Naive thymus-derived CD4-positive, alpha-beta T cell (primary cell): ENCODE data around the gene ZNF576. TPM values are rescaled to one million over a fixed set of nuclear protein-coding genes. Genes with fewer than 3 reads are reported as not detected.
"Not testable (repeated sequence)": the region's sequence is repeated elsewhere in the genome, so short reads cannot be mapped to it uniquely, and the experiment has no call there.

Experiments
- ATAC-seq: fragments of 150-1000 bp; cut with Tn5 transposase; 2 replicates; pipeline ENCODE4 v1.10.0; 2021; ENCODE audit warnings: mild to moderate bottlenecking, moderate library complexity
- CTCF ChIA-PET: fragments of 350-600 bp; sonication (Branson Sonifier 250); formaldehyde crosslinking; loops from one replicate; lab custom pipeline; 2021; ENCODE audit warnings: antibody characterized with exemption; lab: Charles Lee
- POLR2A ChIA-PET: fragments of 350-600 bp; sonication (Branson Sonifier 250); formaldehyde crosslinking; loops from one replicate; lab custom pipeline; 2021; ENCODE audit warnings: antibody characterized with exemption, inconsistent platforms; lab: Charles Lee
- DNase-seq, 9 donors: peaks; one replicate each; pipeline versions ENCODE4 v3.0.0 to v3.0.0-alpha.2; 2020 to 2022; ENCODE audit warnings: mixed read lengths in 1 of 9
- H3K27ac ChIP-seq: one replicate; pipeline ENCODE4 v1.7.0; 2013; ENCODE audit warnings: mild to moderate bottlenecking, low read depth, low read length, moderate library complexity
- H3K27me3 ChIP-seq, 2 donors: one replicate each; pipeline ENCODE4 v1.7.0; 2013; ENCODE audit warnings: low read length in 2 of 2, mild to moderate bottlenecking in 2 of 2, moderate library complexity in 2 of 2; ENCODE audit not compliant: control insufficient read depth in 2 of 2, insufficient read depth in 2 of 2
- H3K36me3 ChIP-seq, 3 experiments: 1 replicate in 2 of 3; 2 replicates in 1 of 3; pipeline ENCODE4 v1.7.0; 2013; ENCODE audit warnings: low read length in 3 of 3, mild to moderate bottlenecking in 3 of 3, moderate library complexity in 1 of 3; ENCODE audit not compliant: insufficient read depth in 3 of 3, control insufficient read depth in 2 of 3
- H3K4me1 ChIP-seq, 2 donors: one replicate each; pipeline ENCODE4 v1.7.0; 2013; ENCODE audit warnings: low read length in 2 of 2, mild to moderate bottlenecking in 2 of 2, moderate library complexity in 1 of 2; ENCODE audit not compliant: control insufficient read depth in 2 of 2, insufficient read depth in 2 of 2
- H3K4me3 ChIP-seq: 2 replicates; pipeline ENCODE4 v1.7.0; 2013; ENCODE audit warnings: mild to moderate bottlenecking, low read length
- H3K9me3 ChIP-seq, 3 experiments: 1 replicate in 2 of 3; 2 replicates in 1 of 3; pipeline ENCODE4 v1.7.0; 2013; ENCODE audit warnings: low read length in 3 of 3; ENCODE audit not compliant: control insufficient read depth in 2 of 3
- H3K27ac Mint-ChIP-seq, 9 donors: one replicate each; pipeline ENCODE4 v1.8.0; 2020 to 2022; ENCODE audit warnings: mixed read lengths in 9 of 9, mild to moderate bottlenecking in 8 of 9, moderate library complexity in 5 of 9, inconsistent platforms in 2 of 9
- H3K27me3 Mint-ChIP-seq, 5 donors: one replicate each; pipeline ENCODE4 v1.8.0; 2021 to 2022; ENCODE audit warnings: mixed read lengths in 5 of 5, mild to moderate bottlenecking in 1 of 5
- H3K36me3 Mint-ChIP-seq, 5 donors: one replicate each; pipeline ENCODE4 v1.8.0; 2020 to 2022; ENCODE audit warnings: mixed read lengths in 5 of 5, mild to moderate bottlenecking in 3 of 5, inconsistent platforms in 1 of 5
- H3K4me1 Mint-ChIP-seq, 7 donors: one replicate each; pipeline ENCODE4 v1.8.0; 2020 to 2022; ENCODE audit warnings: mixed read lengths in 7 of 7, mild to moderate bottlenecking in 3 of 7, inconsistent platforms in 1 of 7
- H3K4me3 Mint-ChIP-seq, 10 donors: one replicate each; pipeline ENCODE4 v1.8.0; 2020 to 2022; ENCODE audit warnings: mild to moderate bottlenecking in 10 of 10, mixed read lengths in 10 of 10, moderate library complexity in 6 of 10, inconsistent platforms in 2 of 10
- H3K9me3 Mint-ChIP-seq, 11 donors: one replicate each; pipeline ENCODE4 v1.8.0; 2020 to 2022; ENCODE audit warnings: mixed read lengths in 11 of 11, mild to moderate bottlenecking in 4 of 11, inconsistent platforms in 1 of 11, moderate library complexity in 1 of 11
- intact Hi-C, 2 donors: fragments of 100-400 bp; cut with micrococcal nuclease; formaldehyde crosslinking; loops; one replicate each; pipeline ENCODE4 v1.15.1; 2023
- polyA plus RNA-seq, 2 donors: library from polyadenylated mRNA; unstranded; fragments of 300-500 nt; fragmentation: Illumina TruSeq; gene quantifications; one replicate each; pipeline ENCODE4 v1.2.3, GENCODE V29; 2021
- total RNA-seq, 6 experiments: library from RNA in 5 of 6; stranded (reverse) in 5 of 6; gene quantifications; 1 replicate in 5 of 6; 2 replicates in 1 of 6; pipeline ENCODE4 v1.2.3 and lab custom pipeline; 2021 to 2026

ZNF576 gene
- 10 to 100 TPM in 4 of 5 experiments, 1 to 10 TPM in 1; 9.4 to 20.6 (median 19.5) TPM for total RNA-seq
- 10 to 100 TPM in 1 of 2 donors, 1 to 10 TPM in 1; 8.6 to 15.7 TPM for polyA plus RNA-seq
- total RNA-seq (lab: John Stamatoyannopoulos, UW), result 7.9 reads per million, percentile 32 among the genes with 10 or more reads in this experiment

- Histone ChIP-seq H3K36me3 (peaks cover 4 to 47% (median 6%) of the 10 kb centered on the region in 3 experiments), H3K27ac (peak within 1 kb of the TSS; percentile 95), H3K27me3 (no peaks in the 10 kb centered on the region), H3K4me3 (peak within 1 kb of the TSS; percentile 81), H3K9me3 (no peaks in the 10 kb centered on the region), H3K4me1 (peaks cover 16 to 28% of the 10 kb centered on the region in 2 donors)
- intact Hi-C loops, result loop anchor here (1.0 to 5.0 kb wide), 17 partner anchors 16 to 339 kb away; partner anchors contain the start of genes PINLYP (in 2 of the 2), SMG9 (in 2 of the 2), XRCC1 (in 2 of the 2) and ZNF428 (in 2 of the 2)
- Mint-ChIP-seq H3K4me3 (peak within 1 kb of the TSS; percentile 84 to 98 (median 95)), H3K27ac (peak within 1 kb of the TSS; percentile 98 to 100 (median 100)), H3K27me3 (peaks cover 0 to 4% (median 0%) of the 10 kb centered on the region in 5 donors), H3K4me1 (peaks cover 27 to 47% (median 37%) of the 10 kb centered on the region in 7 donors), H3K9me3 (peaks cover 0 to 5% (median 0%) of the 10 kb centered on the region in 11 donors), H3K36me3 (peaks cover 0 to 14% (median 4%) of the 10 kb centered on the region in 5 donors)
- DNase-seq (peak; percentile 98 to 100 (median 99)), ATAC-seq (peak; percentile 88)
- POLR2A ChIA-PET, result interaction anchor here (0.6 to 5.0 kb wide), 15 partner anchors 10 to 157 kb away, joined by 3 to 51 read pairs (median 5); partner anchors contain the start of genes PHLDB3, PINLYP, XRCC1 and ZNF575
- CTCF ChIA-PET, result interaction anchor here (0.6 to 5.5 kb wide), 9 partner anchors 12 to 214 kb away, joined by 3 to 122 read pairs (median 5); partner anchors contain the start of genes PINLYP and XRCC1
Observed at GRCh38 chr19:43595999-43596841, at the start of gene ZNF576, which contains the start of gene IRGQ. TSS of gene ZNF576 (plus strand) at chr19:43596595. CDS start at chr19:43597109, 514 bp downstream. TSS of gene IRGQ (minus strand) at chr19:43596134. CDS start at chr19:43595338, 796 bp downstream.

- intact Hi-C loops, result not testable (repeated sequence)
Observed at GRCh38 chr19:43547926-43548325, 48.5 kb upstream of the ZNF576 start.

GRCh38 chr19:43548706-43549105 is 47.7 kb upstream of the ZNF576 start:
- Mint-ChIP-seq H3K36me3 (peaks cover 6 to 44% (median 11%) of the 10 kb centered on the region in 5 donors), H3K27me3 (no peaks in the 10 kb centered on the region), H3K9me3 (peaks cover 0 to 2% (median 0%) of the 10 kb centered on the region in 11 donors), H3K4me3 (no peak overlapping the region), H3K4me1 (peaks cover 0 to 4% (median 2%) of the 10 kb centered on the region in 7 donors), H3K27ac (peak overlapping the region in 1 of 9 donors; percentile 7)
- DNase-seq, result no peak
- ChIA-PET POLR2A (no interaction called here), CTCF (no interaction called here)
- no peak for ATAC-seq
- H3K4me1 ChIP-seq, result no peaks in the 10 kb centered on the region
- H3K27ac ChIP-seq, result no peak overlapping the region
- peaks cover 8 to 89% (median 12%) of the 10 kb centered on the region in 3 experiments for H3K36me3 ChIP-seq
- intact Hi-C loops, result no loop called here
- H3K4me3 ChIP-seq, result no peak overlapping the region
- no peaks in the 10 kb centered on the region for H3K27me3 ChIP-seq
- H3K9me3 ChIP-seq, result no peaks in the 10 kb centered on the region

More at GRCh38 chr19:43547926-43548325, 48.5 kb upstream of the ZNF576 start:
- DNase-seq, CTCF ChIA-PET, H3K27me3 ChIP-seq, H3K27ac Mint-ChIP-seq, POLR2A ChIA-PET, H3K4me1 Mint-ChIP-seq, H3K9me3 Mint-ChIP-seq, ATAC-seq, H3K9me3 ChIP-seq, H3K27ac ChIP-seq, H3K27me3 Mint-ChIP-seq, H3K4me3 Mint-ChIP-seq, H3K4me3 ChIP-seq, H3K4me1 ChIP-seq: not testable (repeated sequence)
- peaks cover 6 to 46% (median 11%) of the 10 kb centered on the region in 5 donors for H3K36me3 Mint-ChIP-seq
- H3K36me3 ChIP-seq, result peaks cover 8 to 89% (median 18%) of the 10 kb centered on the region in 3 experiments

GRCh38 chr19:43551399-43552197 is 44.8 kb upstream of the ZNF576 start:
- intact Hi-C loops, result no loop called here
- ATAC-seq (no peak), DNase-seq (no peak)
- peaks cover 6 to 46% (median 22%) of the 10 kb centered on the region in 5 donors for H3K36me3 Mint-ChIP-seq
- H3K9me3 Mint-ChIP-seq, result peaks cover 0 to 2% (median 0%) of the 10 kb centered on the region in 11 donors
- ChIA-PET CTCF (no interaction called here), POLR2A (no interaction called here)
- peak overlapping the region in 4 of 9 donors; percentile 47 to 63 (median 56) for H3K27ac Mint-ChIP-seq
- Histone ChIP-seq H3K27me3 (no peaks in the 10 kb centered on the region), H3K4me3 (no peak overlapping the region), H3K27ac (no peak overlapping the region), H3K9me3 (no peaks in the 10 kb centered on the region), H3K4me1 (peaks cover 3 to 8% of the 10 kb centered on the region in 2 donors), H3K36me3 (peaks cover 6 to 79% (median 8%) of the 10 kb centered on the region in 3 experiments)
- peaks cover 11 to 23% (median 14%) of the 10 kb centered on the region in 7 donors for H3K4me1 Mint-ChIP-seq
- no peak overlapping the region for H3K4me3 Mint-ChIP-seq
- no peaks in the 10 kb centered on the region for H3K27me3 Mint-ChIP-seq

GRCh38 chr19:43552198-43552450 is 44.3 kb upstream of the ZNF576 start:
- Mint-ChIP-seq H3K4me1 (peaks cover 11 to 23% (median 14%) of the 10 kb centered on the region in 7 donors), H3K4me3 (no peak overlapping the region), H3K27me3 (no peaks in the 10 kb centered on the region), H3K36me3 (peaks cover 6 to 46% (median 22%) of the 10 kb centered on the region in 5 donors), H3K27ac (peak overlapping the region in 1 of 9 donors; percentile 48), H3K9me3 (peaks cover 0 to 2% (median 0%) of the 10 kb centered on the region in 11 donors)
- H3K4me1 ChIP-seq, result peaks cover 3 to 8% of the 10 kb centered on the region in 2 donors
- no peak overlapping the region for H3K27ac ChIP-seq
- intact Hi-C loops, result no loop called here
- ATAC-seq (no peak), DNase-seq (no peak)
- peaks cover 6 to 74% (median 8%) of the 10 kb centered on the region in 3 experiments for H3K36me3 ChIP-seq
- ChIA-PET POLR2A (no interaction called here), CTCF (interaction anchor here (1.1 to 6.7 kb wide), 2 partner anchors 19 to 43 kb away, joined by 4 to 122 read pairs; partner anchors contain the start of genes IRGQ, ZNF575 and ZNF576)
- H3K27me3 ChIP-seq, result no peaks in the 10 kb centered on the region
- H3K9me3 ChIP-seq, result no peaks in the 10 kb centered on the region
- H3K4me3 ChIP-seq, result no peak overlapping the region
